K562 (cell line): Measurements from ENCODE around the gene GNPTAB. TPM values are rescaled to one million over a fixed set of nuclear protein-coding genes. Genes with fewer than 3 reads are reported as not detected.

Source experiments
- ATAC-seq: fragments of 200-7000 bp; cut with Tn5 transposase; 3 replicates; pipeline ENCODE4 v1.9.1; 2020; ENCODE audit warnings: moderate library complexity
- BruUV-seq: library from RNA; stranded (reverse); fragments of 400-500 nt; replicated peaks from 2 replicates; lab custom pipeline; 2021; lab: Mats Ljungman, UMichigan
- CTCF ChIA-PET: fragments of 300-600 bp; formaldehyde crosslinking; extraction: SDS; loops from one replicate; lab custom pipeline; 2021; ENCODE audit warnings: low intra/inter-chr PET ratio; lab: Yijun Ruan, JAX
- POLR2A ChIA-PET: fragments of 300-600, 350-650 bp; sonication (Branson Sonifier 250); formaldehyde crosslinking; extraction: SDS; loops from one replicate; lab custom pipeline; 2021; ENCODE audit warnings: antibody characterized with exemption, inconsistent platforms; lab: Yijun Ruan, JAX
- DNase-seq, 4 experiments: peaks; one replicate each; pipeline versions ENCODE4 v3.0.0 to v3.0.0-alpha.2; 2011 to 2018; ENCODE audit warnings: low spot score in 3 of 4, mixed read lengths in 3 of 4; ENCODE audit errors: extremely low read depth in 1 of 4
- FAIRE-seq: peaks from 2 replicates; lab custom pipeline; 2011; peaks lifted over from hg19 to GRCh38; lab: Jason Lieb, UNC
- H2AFZ ChIP-seq: 2 replicates; pipeline ENCODE4 v1.6.0; 2011; ENCODE audit warnings: low read depth, low read length, control low read depth, inconsistent platforms
- H3K27ac ChIP-seq: fragments of 200-600 bp; 3 replicates; pipeline ENCODE4 v1.8.0; 2011; ENCODE audit warnings: low read depth, mild to moderate bottlenecking, control low read depth, inconsistent platforms, low read length, moderate library complexity, mixed read lengths; ENCODE audit errors: extremely low read depth
- H3K27me3 ChIP-seq, 2 experiments: fragments of 300-600 bp in 1 of 2; 2 replicates in 1 of 2; 3 replicates in 1 of 2; pipeline versions ENCODE4 v1.6.0 to v1.8.0; 2011; ENCODE audit warnings: inconsistent platforms in 2 of 2, low read length in 2 of 2, mild to moderate bottlenecking in 1 of 2, mixed read lengths in 1 of 2, moderate library complexity in 1 of 2; ENCODE audit not compliant: control insufficient read depth in 2 of 2, insufficient read depth in 2 of 2
- H3K36me3 ChIP-seq: fragments of 300-600 bp; 3 replicates; pipeline ENCODE4 v1.8.0; 2011; ENCODE audit warnings: mild to moderate bottlenecking, low read length, inconsistent platforms; ENCODE audit not compliant: control insufficient read depth, insufficient read depth
- H3K4me1 ChIP-seq, 2 experiments: fragments of 200-600 bp in 1 of 2; replicated peaks in 1 of 2; 2 replicates in 1 of 2; 3 replicates in 1 of 2; pipeline versions ENCODE4 v1.5.1 to v1.8.0; 2011; ENCODE audit warnings: inconsistent platforms in 2 of 2, low read length in 2 of 2, mild to moderate bottlenecking in 1 of 2, mixed read lengths in 1 of 2, moderate library complexity in 1 of 2; ENCODE audit not compliant: control insufficient read depth in 2 of 2, insufficient read depth in 2 of 2
- H3K4me2 ChIP-seq: 2 replicates; pipeline ENCODE4 v1.6.1; 2011; ENCODE audit warnings: low read length, control low read depth, inconsistent platforms, mixed read lengths; ENCODE audit not compliant: insufficient read depth
- H3K4me3 ChIP-seq: fragments of 200-600 bp; sonication (generic), shearing (Covaris generic); 2 replicates; pipeline ENCODE4 v1.5.1; 2016; ENCODE audit warnings: control low read depth, inconsistent platforms
- H3K79me2 ChIP-seq: fragments of 200-600 bp; 3 replicates; pipeline ENCODE4 v1.8.0; 2011; ENCODE audit warnings: low read length, inconsistent platforms; ENCODE audit not compliant: control insufficient read depth, insufficient read depth
- H3K9ac ChIP-seq, 2 experiments: 2 replicates each; pipeline versions ENCODE4 v1.6.0 to v1.6.1; 2011; ENCODE audit warnings: low read depth in 2 of 2, low read length in 2 of 2, control low read depth in 1 of 2, inconsistent platforms in 1 of 2, mild to moderate bottlenecking in 1 of 2, mixed read lengths in 1 of 2; ENCODE audit not compliant: insufficient read depth in 1 of 2
- H3K9me1 ChIP-seq: one replicate; pipeline ENCODE4 v1.6.0; 2011; ENCODE audit warnings: inconsistent platforms, mild to moderate bottlenecking, low read length, moderate library complexity; ENCODE audit not compliant: control insufficient read depth, insufficient read depth
- H3K9me3 ChIP-seq: replicated peaks from 2 replicates; pipeline ENCODE4 v1.5.1; 2011; ENCODE audit warnings: low read depth, low read length, inconsistent platforms; ENCODE audit not compliant: control insufficient read depth, insufficient read depth
- H4K20me1 ChIP-seq: replicated peaks from 2 replicates; pipeline ENCODE4 v1.6.1; 2011; ENCODE audit warnings: low read length, inconsistent platforms, mixed read lengths; ENCODE audit not compliant: control insufficient read depth, insufficient read depth
- CAMTA2 ChIP-seq: fragments of 250-450 bp; sonication (Bioruptor Pico); conservative IDR thresholded peaks from 2 replicates; pipeline ENCODE4 v1.5.1; 2022
- E2F3 ChIP-seq: fragments of 250-450 bp; sonication (Bioruptor Pico); IDR thresholded peaks from 2 replicates; pipeline ENCODE4 v1.4.0; 2020; ENCODE audit warnings: mild to moderate bottlenecking
- FOXJ2 ChIP-seq: fragments of 200-800 bp; sonication (Bioruptor generic); IDR thresholded peaks from 2 replicates; pipeline ENCODE4 v1.6.1; 2016; ENCODE audit warnings: missing genetic modification characterization, missing compliant biosample characterization
- HMG20B ChIP-seq: fragments of 250-450 bp; sonication (Bioruptor Pico); IDR thresholded peaks from 2 replicates; pipeline ENCODE4 v1.5.0; 2021; ENCODE audit warnings: mild to moderate bottlenecking
- NFATC3 ChIP-seq: fragments of 450-650 bp; IDR thresholded peaks from 2 replicates; pipeline ENCODE4 v1.6.1; 2017; ENCODE audit warnings: mild to moderate bottlenecking
- PATZ1 ChIP-seq: fragments of 250-450 bp; sonication (Bioruptor Pico); IDR thresholded peaks from 2 replicates; pipeline ENCODE4 v1.5.0; 2020; ENCODE audit warnings: mild to moderate bottlenecking, borderline replicate concordance
- POLR2AphosphoS2 ChIP-seq: IDR thresholded peaks from 2 replicates; pipeline ENCODE4 v1.6.1; 2012; ENCODE audit warnings: low read length, improper control_type of control experiment
- RBFOX2 ChIP-seq: fragments of 200-400 bp; formaldehyde crosslinking; IDR thresholded peaks from 2 replicates; pipeline ENCODE4 v1.6.1; 2017; ENCODE audit warnings: low read depth, mild to moderate bottlenecking, low read length, moderate library complexity
- ZBTB34 ChIP-seq: fragments of 250-450 bp; sonication (Bioruptor Pico); IDR thresholded peaks from 2 replicates; pipeline ENCODE4 v1.8.0; 2021; ENCODE audit warnings: mild to moderate bottlenecking, moderate library complexity
- ZNF668 ChIP-seq: fragments of 250-450 bp; sonication (Bioruptor Pico); IDR thresholded peaks from 2 replicates; pipeline ENCODE4 v1.8.0; 2022; ENCODE audit warnings: mild to moderate bottlenecking, inconsistent platforms
- WGBS: fragments of 100-300 bp; shearing (Covaris generic); methylation state at CpG from one replicate; pipeline ENCODE4 v1.1.6; 2016; ENCODE audit warnings: low coverage, mixed read lengths; ENCODE audit not compliant: insufficient coverage; ENCODE audit errors: missing lambda C conversion rate; 5-methylcytosine and 5-hydroxymethylcytosine counted together
- in situ Hi-C: fragments of 300-500 bp; cut with MboI; formaldehyde crosslinking; loops from 4 replicates; pipeline ENCODE4 v1.15.0; 2018; ENCODE audit warnings: inconsistent platforms, mixed read lengths
- intact Hi-C: fragments of 100-400 bp; cut with micrococcal nuclease; formaldehyde crosslinking; loops from 2 replicates; pipeline ENCODE4 v1.14.2; 2022
- polyA plus RNA-seq, 8 experiments: library from polyadenylated mRNA; depleted of rRNA in 4 of 8; stranded (reverse) in 5 of 8; unstranded in 3 of 8; fragments of >200 nt; fragmentation: Nextera tagmentation in 2 of 8; fragmentation: Illumina TruSeq in 1 of 8; extraction: Ambion mirVana in 2 of 8; extraction: Trizol in 1 of 8; gene quantifications; 2 replicates each; pipeline versions ENCODE4 v1.2.1 to v1.2.3, GENCODE V29; 2011 to 2014; ENCODE audit warnings: inconsistent platforms in 1 of 8, missing spikeins in 1 of 8
- total RNA-seq, 7 experiments: library from RNA; depleted of rRNA in 6 of 7; stranded (reverse); fragments of >200 nt in 6 of 7; fragmentation: Illumina TruSeq in 2 of 7; extraction: Trizol in 2 of 7; gene quantifications; 2 replicates each; pipeline versions ENCODE4 v1.2.1 to v1.2.3, GENCODE V29; 2011 to 2021; ENCODE audit warnings: low replicate concordance in 1 of 7

GNPTAB gene
- total and polyA plus RNA-seq, 9 of the 15 experiments (the other 6 are each of a cell fraction or from before 2014, with no cell fraction given): 5.9 to 23.2 (median 19.3) TPM

DNA sequence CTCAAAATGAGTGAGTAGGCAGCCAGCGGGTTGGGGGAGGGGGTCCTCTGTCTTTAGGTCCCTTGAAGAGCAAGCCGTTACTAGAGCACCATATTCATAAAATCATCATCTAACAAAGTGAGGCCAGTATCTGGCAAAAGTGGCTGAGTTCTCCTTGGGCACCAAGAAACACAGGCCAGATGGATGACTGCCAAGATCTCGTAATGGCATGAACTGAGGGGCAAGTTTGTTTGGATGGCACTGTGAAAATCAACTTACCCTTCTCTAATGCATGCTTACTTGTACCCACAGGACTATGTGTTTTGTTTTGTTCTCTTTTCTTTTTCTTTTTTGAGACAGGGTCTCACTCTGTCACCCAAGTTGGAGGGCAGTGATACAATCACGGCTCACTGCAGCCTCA, 41.6 kb downstream of the GNPTAB start:
- Histone ChIP-seq H3K27ac (no peak overlapping the region), H3K36me3 (peaks cover 22% of the 10 kb centered on the region; the same call in 1 of the 3 replicates), H3K27me3 (no peaks in the 10 kb centered on the region), H4K20me1 (no peaks in the 10 kb centered on the region), H3K4me1 (peaks cover 0 to 21% of the 10 kb centered on the region in 2 experiments; a peak in 3 of 5 replicates), H3K9me3 (no peaks in the 10 kb centered on the region), H3K4me3 (no peak overlapping the region), H3K79me2 (no peaks in the 10 kb centered on the region), H3K4me2 (no peak overlapping the region), H3K9ac (no peak overlapping the region), H2AFZ (no peak overlapping the region), H3K9me1 (no peaks in the 10 kb centered on the region)
- in situ Hi-C loops: no loop called here
- FAIRE-seq: no peak
- TF ChIP-seq POLR2AphosphoS2 (no peak), NFATC3 (no peak), FOXJ2 (tag) (no peak), PATZ1 (CRISPR knock-in tag) (no peak), E2F3 (CRISPR knock-in tag) (no peak), CAMTA2 (CRISPR knock-in tag) (no peak), RBFOX2 (no peak), ZBTB34 (CRISPR knock-in tag) (no peak), ZNF668 (no peak), HMG20B (no peak)
- no TSS peak for BruUV-seq
- ChIA-PET CTCF (no interaction called here), POLR2A (no interaction called here)
- DNase-seq: no peak
- intact Hi-C loops: no loop called here
- WGBS: 77% methylated on average over 4 of the region's 4 CpGs
- no peak for ATAC-seq
